NCI-H345 treated with DMSO at 0.1 percent for 48 hours (cell line): ENCODE data around the gene TMEM143.
"Not testable (repeated sequence)": the region's sequence is repeated elsewhere in the genome, so short reads cannot be mapped to it uniquely, and the experiment has no call there.

ENCODE experiments used
- DNase-seq: peaks from one replicate; lab custom pipeline; 2025; ENCODE audit not compliant: unreplicated experiment; lab: John Stamatoyannopoulos, UW

TMEM143 gene

DNA sequence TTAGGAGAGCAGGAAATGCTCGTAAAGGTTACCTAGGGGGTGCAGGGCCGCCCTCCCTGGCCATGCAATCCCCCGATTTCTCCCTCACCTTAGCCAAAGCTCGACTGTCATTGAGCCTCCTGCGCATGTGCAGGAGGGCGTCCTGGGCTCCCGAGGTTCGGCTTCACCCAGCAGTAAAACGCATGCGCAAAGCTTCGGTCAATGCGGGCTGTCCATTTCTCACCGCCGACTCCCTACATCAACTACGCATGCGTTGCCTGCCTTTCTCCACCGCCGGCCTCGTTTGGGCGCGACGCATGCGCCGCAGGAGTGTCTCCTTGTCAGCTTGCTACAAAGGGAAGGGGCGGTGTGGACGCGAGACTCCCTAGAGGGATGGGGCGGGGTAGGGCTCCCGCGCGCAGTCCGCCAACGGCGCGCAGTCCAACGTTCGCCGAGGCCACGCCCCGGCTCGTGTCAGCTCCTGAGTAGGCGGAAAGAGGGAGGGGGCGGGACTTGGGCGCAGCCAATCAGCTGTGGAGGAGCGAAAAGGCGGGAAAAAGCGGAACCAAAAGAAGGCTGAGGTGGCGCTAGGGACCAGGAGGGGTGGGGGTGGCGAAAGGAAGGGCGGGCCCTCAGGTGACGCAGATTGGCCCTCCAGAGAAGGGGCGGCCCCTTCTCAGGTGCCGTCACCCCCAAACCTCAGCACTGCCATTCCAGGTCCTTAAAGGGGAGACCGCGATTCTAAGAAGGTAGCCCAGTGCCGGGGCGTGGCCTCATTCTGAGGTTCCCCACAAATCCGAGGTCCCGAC is at the start of gene TMEM143, which contains the start of gene SYNGR4:
Gene TMEM143 (minus strand): TSS at position 131 of the 788 bp plus-strand sequence. CDS start 20 bp downstream, at position 111.
Gene SYNGR4 (plus strand): TSS at position 558 of the 788 bp plus-strand sequence. CDS start 1,476 bp downstream, outside the sequence.
- DNase-seq: peak; percentile 92

DNA sequence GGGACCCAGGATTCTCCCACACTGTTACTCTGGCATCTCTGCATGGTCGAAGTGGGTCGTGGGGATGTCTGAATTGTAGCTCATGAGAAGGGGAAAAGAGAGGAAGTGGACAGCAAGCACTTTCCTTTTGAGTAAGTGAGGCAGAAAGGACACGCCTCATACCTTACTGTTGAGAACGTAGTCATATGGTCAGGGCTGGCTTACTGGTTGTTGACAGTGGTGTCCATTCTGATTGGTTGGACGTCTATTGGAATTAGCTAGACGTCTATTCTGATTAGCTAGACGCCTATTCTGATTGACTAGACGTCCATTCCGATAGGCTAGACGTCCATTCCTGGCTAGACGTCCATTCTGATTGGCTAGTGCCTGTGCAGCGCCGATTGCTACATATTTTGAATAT is 42.1 kb upstream of the TMEM143 start:
- no peak for DNase-seq

DNA sequence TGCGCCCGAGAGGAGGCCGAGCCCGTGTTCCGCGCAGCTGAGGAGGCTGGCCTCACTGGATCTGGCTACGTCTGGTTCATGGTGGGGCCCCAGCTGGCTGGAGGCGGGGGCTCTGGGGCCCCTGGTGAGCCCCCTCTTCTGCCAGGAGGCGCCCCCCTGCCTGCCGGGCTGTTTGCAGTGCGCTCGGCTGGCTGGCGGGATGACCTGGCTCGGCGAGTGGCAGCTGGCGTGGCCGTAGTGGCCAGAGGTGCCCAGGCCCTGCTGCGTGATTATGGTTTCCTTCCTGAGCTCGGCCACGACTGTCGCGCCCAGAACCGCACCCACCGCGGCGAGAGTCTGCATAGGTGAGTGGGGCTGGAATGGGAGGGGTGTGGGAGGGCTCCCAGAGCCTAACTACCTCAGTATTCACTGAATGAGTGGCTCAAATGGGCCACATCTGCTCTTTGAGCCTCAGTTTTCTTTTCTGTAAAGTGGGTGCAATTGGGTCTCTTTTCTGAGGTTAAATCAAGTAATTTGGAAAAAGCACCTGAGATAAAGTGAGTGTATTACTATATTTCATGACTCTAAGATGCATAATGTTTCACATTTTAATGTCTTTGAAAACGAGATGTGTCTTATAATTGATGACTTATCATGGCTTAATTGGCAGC is 41.4 kb upstream of the TMEM143 start:
- no peak for DNase-seq

DNA sequence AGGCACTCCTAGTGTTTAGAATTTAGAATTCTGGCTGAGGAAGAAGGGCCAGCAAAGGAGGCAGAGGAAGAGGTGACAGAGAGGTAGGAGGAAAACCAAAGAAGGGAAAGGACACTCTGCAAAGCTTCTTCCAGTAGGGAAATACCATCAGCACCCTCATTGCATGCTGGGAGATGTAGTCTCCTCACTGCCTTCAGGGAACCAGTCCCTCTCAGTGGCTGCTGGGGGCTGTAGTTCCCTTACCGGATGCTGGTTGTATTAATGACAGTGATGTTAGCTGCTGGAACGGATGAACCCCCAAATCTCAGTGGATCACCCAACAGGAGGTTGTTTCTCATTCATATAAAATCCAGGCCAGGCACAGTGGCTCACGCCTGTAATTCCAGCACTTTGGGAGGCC is 39.9 kb upstream of the TMEM143 start:
- DNase-seq: no peak

DNA sequence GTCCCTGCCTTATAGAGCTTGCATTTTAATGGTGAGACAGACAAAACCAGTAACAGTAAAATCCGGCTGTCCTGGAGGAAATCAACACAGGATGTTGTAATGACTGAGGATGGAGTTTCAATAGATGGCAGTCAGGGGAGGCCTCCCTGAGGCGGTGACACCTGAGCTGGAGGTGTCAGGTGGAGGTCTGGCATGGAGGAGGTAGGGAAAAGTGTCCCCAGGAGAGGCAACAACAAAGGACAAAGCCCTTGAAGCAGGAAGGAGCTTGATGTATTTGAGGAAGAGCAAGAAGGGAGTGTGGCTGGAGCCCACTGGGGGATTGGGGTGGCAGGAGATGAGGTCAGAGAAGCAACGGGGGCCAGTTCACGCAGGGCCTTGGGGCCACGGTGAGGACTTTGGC is 37.5 kb upstream of the TMEM143 start:
- no peak for DNase-seq

DNA sequence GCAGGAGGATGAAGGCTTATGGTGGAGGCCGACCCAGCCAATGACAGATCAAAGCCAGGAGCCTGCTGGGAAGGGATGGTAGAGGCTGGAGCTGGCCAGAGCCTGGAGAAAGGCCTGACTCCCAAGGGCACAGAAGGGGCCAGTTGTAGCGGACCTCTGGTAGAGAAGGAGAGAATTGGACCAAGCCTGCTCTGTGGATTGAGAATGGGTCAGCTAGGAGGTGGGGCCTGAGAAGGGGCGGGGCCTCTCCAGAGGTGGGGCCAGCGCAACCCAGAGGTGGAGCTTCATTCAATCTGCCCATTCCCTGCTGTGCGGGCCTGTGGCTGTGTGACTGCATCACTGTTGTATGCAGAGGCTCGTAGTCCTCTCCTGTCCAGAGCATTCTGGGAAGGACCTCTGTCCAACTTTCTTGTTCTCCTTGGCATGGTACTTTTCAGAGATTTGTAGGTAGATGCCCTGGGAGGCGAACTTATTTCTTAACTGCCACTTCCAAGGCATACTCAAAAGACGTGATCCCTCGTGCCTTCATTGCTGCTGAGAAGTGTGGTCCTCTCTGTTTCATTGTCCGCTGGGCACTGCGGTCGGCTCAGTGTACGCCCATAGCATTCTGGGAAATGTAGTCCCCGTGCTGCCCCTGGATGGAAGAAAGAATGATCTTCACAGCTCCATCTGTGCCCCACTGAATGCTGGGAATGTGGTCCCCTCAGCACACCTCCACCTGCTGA is 36.4 kb upstream of the TMEM143 start:
- DNase-seq: peak; percentile 33

DNA sequence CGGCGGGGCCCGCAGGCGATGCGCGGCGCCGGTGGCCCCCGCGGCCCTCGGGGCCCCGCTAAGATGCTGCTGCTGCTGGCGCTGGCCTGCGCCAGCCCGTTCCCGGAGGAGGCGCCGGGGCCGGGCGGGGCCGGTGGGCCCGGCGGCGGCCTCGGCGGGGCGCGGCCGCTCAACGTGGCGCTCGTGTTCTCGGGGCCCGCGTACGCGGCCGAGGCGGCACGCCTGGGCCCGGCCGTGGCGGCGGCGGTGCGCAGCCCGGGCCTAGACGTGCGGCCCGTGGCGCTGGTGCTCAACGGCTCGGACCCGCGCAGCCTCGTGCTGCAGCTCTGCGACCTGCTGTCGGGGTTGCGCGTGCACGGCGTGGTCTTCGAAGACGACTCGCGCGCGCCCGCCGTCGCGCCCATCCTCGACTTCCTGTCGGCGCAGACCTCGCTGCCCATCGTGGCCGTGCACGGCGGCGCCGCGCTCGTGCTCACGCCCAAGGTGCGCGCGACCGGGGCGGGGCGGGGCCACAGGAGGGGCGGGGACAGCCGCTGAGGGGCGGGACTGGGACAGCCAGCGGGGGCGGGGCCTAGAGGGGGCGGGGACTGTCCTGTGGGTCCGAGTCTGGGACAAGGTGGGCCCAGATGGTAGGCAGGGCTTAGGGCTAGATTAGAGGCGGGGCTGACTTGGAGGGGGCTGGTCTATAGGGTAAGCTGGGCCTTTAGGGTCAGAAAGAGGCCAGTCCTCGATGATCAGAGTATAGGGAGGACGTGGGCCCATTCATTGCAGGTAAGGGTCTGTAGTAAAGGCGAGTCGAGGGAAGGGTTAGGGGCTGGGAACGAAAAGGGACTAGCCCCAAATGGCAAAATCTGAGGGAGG is 34.9 kb upstream of the TMEM143 start:
- DNase-seq: no peak

DNA sequence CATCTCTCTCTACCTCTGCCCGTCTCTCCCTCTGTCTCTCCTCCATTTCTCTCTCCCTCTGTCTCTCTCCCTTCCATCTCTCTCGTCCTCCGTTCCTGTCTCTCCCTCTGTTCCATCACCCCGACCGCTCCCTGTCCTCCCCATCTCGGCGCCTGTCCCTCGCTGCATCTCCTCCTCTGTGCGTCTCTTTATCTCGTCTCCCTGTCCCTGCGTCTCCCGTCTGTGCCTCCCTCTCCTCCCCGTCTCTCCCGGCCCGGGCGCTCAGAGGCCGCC is 34.3 kb upstream of the TMEM143 start:
- no peak for DNase-seq

DNA sequence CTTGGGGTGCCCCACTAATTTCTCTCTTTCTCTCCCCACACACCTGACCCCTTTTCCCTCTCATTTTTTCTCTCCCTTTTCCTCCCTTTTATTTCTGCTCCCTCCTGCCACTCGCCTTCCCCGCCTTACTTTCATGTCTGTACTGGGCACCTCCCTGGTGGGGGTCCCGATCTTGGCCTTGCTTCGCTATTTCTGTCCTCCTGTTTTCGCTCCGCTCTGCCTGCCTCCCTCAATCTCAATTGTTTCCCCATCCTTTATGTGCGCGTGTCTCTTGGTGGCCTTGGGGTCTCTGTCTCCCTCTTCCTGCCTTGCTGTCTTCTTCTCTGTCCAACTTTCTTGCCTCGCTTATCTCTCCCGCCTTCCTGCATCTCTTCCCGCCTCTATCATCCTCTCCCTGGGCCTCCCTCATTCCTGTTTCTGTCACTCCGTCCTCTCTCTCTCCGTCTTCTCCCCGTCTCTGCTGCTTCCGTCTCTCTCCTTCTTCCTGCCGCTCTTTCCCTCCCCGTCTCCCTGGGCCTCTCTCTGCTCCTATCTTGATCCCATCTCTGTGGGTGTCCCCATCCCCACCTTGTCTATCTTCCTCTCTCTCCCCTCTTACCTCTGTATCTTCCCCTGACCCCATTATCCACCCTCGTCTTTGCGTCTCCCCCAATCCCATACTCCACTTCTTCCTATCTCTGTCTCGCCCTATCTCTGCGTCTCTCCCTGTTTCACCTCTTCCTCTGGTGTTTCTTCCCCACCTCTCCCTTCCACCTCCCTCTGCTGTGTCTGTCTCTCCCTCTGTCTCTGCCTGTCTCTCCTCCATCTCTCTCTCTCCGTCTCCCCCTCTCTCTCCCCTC is 33.7 kb upstream of the TMEM143 start:
- DNase-seq: no peak

DNA sequence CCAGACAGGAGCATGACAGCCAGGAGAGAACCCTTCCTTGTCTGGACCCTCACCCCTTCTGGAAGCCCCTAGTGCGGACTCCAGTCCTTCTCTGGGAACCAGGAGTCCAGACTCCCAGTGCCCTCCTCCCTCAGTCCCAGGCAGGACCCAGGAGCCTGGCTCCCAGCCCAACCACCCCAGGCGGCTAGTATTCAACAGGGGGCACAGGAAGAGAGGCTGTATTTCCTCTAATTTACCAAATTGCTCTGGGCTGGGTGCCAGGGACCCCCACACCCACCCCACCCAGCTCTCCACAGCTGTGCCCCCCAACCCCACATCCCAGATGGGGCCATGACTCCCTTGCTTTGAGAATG is 33.1 kb upstream of the TMEM143 start:
- DNase-seq: no peak

DNA sequence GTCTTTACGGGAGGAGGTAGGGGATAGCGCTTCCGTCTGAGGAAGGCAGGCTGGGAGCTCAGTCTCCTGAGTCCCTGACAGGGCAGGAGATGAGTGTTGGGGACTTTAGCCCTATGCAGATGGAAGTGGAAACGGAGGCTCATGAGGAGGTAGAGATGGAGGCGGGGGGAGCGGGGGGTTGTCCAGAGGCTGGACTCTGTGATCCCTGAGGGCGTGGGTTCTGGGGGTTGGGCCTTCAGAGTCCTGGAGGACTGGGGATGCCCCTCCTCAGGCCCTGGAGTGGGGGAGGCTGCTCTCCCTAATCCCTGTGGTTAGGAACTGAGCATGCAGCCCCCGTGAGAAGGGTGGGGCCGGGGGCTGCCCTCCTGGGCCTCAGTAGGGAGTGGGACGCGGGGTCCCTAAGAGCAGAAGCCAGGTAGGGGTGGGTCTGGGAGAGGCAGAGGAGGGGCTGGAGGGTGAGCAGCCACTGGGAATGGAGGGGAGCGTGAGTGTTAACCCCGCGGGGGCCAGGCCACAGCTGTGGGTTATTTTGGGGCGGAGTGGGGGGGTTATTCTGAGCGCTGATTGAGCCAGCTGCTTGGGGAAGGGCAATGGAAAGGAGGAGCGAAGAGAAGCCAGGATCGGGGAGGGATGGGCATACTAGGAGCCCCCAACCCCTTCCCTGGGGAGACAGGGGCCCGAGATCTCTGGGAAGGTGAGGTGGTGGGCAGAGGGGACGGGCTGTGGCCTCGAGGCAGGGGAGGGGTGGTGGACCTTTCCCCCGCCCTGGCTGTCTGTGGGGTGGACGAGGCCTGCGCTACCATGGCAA is 32.5 kb upstream of the TMEM143 start:
- no peak for DNase-seq

DNA sequence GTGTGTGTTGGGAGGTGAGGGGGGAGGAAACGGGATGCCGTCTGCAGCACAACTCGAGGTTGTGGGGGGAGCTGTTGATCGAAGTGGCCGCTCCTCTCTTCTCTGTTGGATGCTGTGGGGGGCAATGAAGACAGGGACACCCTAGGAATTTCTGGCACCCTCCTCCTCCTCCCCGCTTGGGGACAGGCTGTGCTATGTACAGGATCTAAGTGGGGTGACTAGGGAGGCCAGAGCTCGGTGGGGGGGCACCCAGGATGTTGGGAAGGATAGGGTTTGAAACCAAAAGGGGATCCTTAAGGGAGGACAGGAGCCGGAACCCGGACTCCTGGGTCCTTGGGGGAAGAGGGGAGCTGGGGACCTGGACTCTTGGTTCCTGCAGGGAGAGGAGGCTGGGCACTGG is 31.8 kb upstream of the TMEM143 start:
- no peak for DNase-seq

DNA sequence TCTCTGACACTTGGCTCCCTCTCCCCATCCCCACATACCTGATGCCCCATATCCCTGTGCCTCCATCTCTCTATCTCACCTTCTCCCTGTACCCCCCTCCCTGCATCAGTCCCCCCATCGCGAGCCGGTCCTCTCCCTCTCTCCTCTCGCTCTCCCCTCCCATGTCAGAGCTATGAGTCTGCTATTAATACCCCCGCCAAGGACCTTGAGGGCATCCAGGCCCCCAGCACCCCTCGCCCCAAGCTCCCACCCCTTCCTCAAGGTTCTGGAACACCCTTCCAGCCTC is 31.4 kb upstream of the TMEM143 start:
- DNase-seq: no peak

DNA sequence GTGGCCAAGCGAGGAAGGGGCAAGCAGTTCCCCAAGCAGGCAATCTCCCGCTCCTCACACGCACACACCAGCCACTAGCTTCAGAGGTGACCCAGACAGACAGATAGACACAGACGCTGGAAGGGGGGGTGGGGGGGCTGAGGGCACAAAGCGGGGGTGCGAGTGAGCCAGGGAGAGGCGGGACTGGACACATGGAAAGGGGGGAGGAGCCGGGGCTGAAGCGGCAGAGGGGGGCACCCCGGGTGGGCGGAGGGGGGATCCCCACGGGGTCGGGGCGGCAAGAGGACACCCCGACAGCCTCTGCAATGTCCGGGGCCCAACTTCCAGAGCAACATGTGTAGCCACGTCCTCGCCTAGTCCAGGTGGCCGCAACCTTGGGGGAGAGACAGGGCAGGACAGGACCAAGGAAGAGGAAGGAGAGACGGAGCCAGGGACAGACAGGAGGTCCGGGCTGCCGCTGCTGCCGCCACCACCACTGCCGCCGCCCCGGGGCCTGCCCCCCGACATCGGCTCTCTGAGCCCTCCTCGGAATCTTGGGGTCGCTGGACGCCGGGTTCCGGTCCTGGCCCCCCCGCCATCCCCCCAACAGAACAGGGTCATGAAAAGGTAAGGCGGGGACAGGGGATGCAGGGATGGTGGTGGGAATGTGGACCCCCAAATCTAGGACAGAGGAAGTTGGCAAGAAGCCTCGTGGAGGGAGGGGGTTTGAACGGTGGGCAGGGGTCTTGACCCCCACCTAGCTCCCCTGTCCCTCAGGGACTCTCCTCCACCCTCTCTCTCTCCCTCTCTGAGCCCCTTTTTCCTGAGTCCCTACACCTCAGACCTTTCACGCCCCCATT is 30.8 kb upstream of the TMEM143 start:
- no peak for DNase-seq

DNA sequence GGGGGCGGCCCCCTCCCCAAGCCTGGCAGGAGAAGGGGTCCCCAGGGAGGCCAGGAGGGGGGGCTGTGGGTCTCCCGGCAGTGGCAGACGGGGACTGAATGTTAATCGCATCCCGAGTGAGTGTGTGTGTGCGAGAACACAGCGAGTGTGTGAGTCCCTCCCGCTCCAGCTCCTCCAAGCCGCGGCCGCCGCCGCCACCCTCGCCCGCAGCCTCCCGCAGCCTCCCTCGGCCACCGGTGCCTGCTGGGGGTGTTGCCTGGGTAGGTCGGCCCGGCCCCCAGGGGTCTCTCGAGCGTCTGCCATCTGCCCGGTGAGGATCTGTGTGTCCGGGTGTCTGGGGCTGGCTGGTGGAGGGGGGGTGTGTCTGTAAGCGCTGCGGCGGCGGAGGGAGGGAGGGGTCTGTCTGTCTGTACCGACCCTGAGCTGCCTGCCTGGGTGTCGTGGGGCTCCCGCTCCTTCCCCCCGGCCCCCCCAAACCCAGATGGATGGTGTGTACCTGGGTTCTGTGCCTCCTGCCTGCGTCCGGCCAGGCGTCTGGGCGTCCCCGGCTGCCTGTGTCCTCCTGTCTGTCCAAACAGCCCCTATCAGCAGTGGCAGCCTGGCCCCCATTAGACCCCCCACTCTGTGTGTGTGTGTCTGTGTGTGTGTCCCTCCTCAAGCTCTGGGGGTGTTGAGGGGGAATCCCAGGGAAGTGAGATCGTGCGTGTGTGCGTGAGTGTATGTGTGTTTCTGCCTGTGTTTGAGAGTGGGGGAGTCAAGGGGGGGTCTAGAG is 30.0 kb upstream of the TMEM143 start, which contains the start of gene GRIN2D:
Gene GRIN2D (plus strand): TSS at position 110 of the 772 bp plus-strand sequence. CDS start 4,725 bp downstream, outside the sequence.
- no peak for DNase-seq

DNA sequence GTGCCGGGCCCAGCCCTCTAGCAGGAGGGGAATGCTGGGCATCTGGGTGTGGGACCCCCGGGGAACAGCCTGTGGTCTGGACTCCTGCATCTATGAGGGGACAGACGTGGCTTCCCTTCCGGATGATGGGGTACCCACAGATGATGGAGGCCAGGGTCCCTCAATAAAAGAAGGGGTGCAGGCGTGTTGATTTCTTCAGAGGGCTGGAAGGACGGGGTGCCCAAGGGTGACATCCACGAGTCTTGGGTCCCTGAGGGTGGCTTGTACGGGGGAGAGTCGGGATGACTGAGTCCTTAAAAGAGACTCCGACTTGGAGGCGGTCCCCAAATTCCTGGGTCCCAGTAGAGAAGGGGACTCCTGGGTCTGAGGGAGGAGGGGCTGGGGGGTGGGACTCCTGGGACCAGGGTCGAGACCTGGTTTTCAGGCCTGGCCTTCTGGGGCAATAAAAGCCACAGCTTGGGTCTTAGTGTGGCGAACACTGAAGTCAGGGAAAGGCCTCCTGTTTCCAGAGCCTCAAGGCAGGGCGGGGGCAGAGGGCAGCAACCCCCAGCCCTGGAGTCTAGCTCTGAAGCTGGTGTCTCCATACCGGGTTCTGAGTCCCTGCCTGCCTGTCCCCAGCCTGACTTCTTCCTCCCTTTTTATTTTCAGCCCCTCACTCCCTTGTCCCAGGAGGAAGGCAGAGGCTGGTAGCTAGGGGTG is 29.3 kb upstream of the TMEM143 start:
- no peak for DNase-seq

DNA sequence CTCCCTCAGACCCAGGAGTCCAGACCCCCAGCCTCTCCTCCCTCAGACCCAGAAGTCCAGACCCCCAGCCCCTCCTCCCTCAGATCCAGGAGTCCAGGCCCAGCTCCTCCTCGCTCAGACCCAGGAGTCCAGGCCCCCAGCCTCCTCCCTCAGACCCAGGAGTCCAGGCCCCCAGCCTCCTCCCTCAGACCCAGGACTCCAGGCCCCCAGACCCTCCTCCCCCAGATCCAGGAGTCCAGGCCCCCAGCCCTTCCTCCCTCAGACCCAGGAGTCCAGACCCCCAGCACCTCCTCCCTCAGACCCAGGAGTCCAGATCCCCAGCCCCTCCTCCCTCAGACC is 28.2 kb upstream of the TMEM143 start:
- not testable (repeated sequence) for DNase-seq
